Measurements from ENCODE around the gene TRIM46.
A peak's percentile ranks its signal among the peaks of the same experiment; 100 is the strongest.

Gene TRIM46, protein sequence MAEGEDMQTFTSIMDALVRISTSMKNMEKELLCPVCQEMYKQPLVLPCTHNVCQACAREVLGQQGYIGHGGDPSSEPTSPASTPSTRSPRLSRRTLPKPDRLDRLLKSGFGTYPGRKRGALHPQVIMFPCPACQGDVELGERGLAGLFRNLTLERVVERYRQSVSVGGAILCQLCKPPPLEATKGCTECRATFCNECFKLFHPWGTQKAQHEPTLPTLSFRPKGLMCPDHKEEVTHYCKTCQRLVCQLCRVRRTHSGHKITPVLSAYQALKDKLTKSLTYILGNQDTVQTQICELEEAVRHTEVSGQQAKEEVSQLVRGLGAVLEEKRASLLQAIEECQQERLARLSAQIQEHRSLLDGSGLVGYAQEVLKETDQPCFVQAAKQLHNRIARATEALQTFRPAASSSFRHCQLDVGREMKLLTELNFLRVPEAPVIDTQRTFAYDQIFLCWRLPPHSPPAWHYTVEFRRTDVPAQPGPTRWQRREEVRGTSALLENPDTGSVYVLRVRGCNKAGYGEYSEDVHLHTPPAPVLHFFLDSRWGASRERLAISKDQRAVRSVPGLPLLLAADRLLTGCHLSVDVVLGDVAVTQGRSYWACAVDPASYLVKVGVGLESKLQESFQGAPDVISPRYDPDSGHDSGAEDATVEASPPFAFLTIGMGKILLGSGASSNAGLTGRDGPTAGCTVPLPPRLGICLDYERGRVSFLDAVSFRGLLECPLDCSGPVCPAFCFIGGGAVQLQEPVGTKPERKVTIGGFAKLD

DNA sequence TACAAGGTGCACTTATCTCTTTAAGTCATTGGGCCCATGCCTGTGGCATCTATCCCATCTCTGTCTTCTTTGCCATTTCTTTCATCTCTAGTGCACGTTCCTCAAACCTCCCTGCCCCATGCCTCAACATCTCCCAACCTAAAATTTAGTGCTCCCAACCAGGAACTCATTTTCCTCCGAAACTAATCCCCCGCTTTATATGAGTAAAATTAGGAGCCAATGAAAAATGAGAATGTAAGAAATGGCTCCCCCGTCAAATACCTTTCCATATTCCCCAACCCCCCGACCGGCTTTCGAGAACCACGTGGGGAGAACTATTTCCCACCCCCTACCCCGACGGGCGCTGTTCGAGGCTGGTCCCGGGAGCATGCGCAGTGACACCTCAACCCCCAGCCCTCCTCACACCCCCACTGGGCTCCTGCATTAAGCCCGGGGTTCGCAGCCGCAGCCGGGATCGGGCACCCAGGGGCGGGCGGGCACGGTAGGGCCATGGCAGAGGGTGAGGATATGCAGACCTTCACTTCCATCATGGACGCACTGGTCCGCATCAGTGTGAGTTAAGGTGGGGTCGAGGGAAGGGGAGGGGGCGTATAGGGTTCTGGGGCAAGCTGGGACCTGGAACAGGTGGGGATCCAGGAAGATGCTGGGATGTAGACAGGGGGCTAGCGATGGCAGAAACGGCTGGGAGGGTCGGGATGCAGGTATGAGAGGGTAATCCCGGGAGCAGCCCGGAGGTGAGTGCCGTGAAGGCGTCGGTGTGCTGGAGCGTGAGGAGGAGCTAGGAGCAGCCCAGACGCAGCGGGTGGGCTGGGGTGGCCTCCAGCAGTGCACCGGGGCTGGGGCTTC, at the start of gene TRIM46:
TSS of gene TRIM46 (plus strand) at position 372 of the 846 bp plus-strand sequence. CDS start at position 490, 118 bp downstream.
- H3K4me1 ChIP-seq (ENCODE audit: control insufficient read depth in 1 of 2, insufficient read depth in 1 of 2, low read depth in 1 of 2, low read length in 1 of 2): peaks cover 32 to 37% of the 10 kb centered on the region in 2 experiments

DNA sequence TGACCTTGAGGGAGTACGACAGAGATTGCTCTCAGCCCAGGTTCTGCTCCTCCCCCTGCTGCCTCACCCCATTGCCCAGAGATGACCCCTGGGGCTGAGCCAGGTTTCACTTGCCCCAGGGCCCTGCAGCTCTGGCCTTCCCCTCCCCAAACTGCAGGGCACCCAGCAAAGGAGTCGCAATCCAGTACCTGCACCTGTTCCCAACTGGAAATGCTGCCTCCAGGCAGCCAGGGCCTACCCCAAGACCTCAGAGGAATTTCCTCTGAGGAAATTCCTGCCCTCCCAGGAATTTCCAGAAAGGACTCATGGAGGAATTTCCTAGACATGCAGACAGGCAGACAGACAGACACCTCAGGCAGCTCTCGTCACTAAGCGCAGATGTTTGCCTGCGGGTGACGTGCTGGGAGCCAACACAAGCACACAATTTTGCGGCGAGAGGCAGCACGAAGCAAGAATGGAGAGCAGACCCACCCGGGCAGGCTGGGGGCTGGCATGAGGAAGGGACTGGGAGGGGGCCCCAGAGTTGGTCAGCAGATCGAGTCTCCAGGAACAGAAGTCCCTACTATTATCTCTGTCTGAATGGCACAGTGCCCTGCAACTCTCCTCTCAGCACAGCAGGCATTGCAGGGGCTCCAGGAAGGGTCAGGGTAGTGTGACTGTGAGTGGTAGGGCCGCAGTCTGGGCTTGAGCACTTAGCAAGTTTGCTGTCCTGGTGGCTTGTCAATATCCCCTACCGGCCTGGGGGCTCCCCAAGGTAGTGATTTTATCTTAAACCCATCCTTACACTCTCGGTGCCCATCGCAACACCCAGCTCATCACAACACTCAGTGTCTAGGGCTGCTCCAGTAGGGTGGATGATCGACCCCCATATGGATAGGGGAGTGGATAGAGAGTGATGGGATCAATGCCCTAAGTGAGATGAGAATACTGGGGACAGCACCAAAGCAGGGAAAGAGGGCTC, 48.9 kb upstream of the TRIM46 start:
- Histone ChIP-seq H3K27me3 (peaks cover 71% of the 10 kb centered on the region), H3K36me3 (no peaks in the 10 kb centered on the region), H3K4me3 (ENCODE audit: low read depth in 1 of 2, low read length in 1 of 2) (no peak overlapping the region), H3K27ac (no peak overlapping the region), H3K9me3 (no peaks in the 10 kb centered on the region), H3K4me1 (ENCODE audit: control insufficient read depth in 1 of 2, insufficient read depth in 1 of 2, low read depth in 1 of 2, low read length in 1 of 2) (peaks cover 28 to 31% of the 10 kb centered on the region in 2 experiments)
- TF ChIP-seq, protein P1, sequence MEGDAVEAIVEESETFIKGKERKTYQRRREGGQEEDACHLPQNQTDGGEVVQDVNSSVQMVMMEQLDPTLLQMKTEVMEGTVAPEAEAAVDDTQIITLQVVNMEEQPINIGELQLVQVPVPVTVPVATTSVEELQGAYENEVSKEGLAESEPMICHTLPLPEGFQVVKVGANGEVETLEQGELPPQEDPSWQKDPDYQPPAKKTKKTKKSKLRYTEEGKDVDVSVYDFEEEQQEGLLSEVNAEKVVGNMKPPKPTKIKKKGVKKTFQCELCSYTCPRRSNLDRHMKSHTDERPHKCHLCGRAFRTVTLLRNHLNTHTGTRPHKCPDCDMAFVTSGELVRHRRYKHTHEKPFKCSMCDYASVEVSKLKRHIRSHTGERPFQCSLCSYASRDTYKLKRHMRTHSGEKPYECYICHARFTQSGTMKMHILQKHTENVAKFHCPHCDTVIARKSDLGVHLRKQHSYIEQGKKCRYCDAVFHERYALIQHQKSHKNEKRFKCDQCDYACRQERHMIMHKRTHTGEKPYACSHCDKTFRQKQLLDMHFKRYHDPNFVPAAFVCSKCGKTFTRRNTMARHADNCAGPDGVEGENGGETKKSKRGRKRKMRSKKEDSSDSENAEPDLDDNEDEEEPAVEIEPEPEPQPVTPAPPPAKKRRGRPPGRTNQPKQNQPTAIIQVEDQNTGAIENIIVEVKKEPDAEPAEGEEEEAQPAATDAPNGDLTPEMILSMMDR (IDR thresholded peaks at IDR 0.05): no peak

More for the DNA sequence above, at the start of gene TRIM46:
- no peaks in the 10 kb centered on the region for H3K9me3 ChIP-seq
- TF ChIP-seq, protein P1 (IDR thresholded peaks at IDR 0.05): no peak
- H3K36me3 ChIP-seq: peaks cover 11% of the 10 kb centered on the region
- peak within 1 kb of the TSS; percentile 75 for H3K27ac ChIP-seq
- peaks cover 19% of the 10 kb centered on the region for H3K27me3 ChIP-seq
- H3K4me3 ChIP-seq (ENCODE audit: low read depth in 1 of 2, low read length in 1 of 2): peak within 1 kb of the TSS; percentile 85 to 87

DNA sequence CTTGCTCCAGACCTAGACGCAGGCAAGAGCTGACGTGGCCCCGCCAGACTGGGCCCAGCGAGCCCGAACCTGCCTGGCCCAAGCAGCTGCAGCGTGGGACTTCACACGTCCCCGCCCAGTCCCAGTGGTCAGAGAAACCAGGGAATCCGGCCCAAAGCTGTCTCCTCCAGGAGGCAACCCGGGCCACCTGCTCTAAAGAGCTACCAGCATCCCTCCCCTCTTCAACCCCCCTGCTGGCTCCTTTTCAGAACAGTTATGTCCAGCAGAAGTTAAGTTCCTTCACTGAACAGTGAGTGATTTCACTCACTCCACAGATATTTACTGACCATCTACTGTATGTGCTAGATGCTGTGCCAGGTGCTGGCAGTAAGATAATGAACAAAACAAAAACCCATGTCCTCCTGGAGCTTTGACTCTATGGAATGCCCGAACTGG, 48.1 kb upstream of the TRIM46 start:
- Histone ChIP-seq H3K9me3 (no peaks in the 10 kb centered on the region), H3K4me1 (ENCODE audit: control insufficient read depth in 1 of 2, insufficient read depth in 1 of 2, low read depth in 1 of 2, low read length in 1 of 2) (peaks cover 28 to 31% of the 10 kb centered on the region in 2 experiments), H3K27me3 (peaks cover 71% of the 10 kb centered on the region), H3K36me3 (no peaks in the 10 kb centered on the region), H3K4me3 (ENCODE audit: low read depth in 1 of 2, low read length in 1 of 2) (no peak overlapping the region), H3K27ac (no peak overlapping the region)
- TF ChIP-seq, protein P1 (IDR thresholded peaks at IDR 0.05): no peak

DNA sequence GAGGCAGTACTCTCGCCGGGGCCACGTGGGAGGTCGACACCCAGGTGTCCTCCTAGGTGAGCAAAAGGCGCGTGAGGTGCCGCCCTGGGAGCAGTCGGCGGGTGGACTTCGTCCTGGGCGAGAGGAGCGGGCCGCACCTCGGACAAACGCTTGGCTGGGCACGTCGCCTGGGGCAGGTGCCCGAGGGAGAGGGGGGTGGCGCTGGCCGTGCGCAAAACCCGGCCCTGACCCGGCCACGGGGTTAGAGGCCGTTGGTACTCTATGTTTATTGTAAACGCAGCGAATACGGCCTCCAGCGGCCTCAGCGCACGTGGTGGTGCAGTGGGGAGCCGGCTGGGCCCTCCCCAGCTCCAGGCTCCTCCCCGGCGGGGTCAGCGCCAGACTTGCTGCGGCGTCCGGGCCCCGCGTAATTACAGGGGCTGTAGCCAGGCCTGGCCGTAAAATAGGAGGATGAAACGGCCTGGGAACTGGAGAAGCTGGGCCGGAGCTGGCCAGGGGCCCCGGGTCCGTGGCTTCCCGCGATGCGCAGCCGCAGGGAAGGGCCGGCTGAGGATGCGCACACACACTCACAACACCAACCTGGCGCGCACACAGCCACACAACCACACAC, 47.6 kb upstream of the TRIM46 start:
- H3K4me3 ChIP-seq (ENCODE audit: low read depth in 1 of 2, low read length in 1 of 2): no peak overlapping the region
- peaks cover 74% of the 10 kb centered on the region for H3K27me3 ChIP-seq
- peaks cover 28 to 31% of the 10 kb centered on the region in 2 experiments for H3K4me1 ChIP-seq (ENCODE audit: control insufficient read depth in 1 of 2, insufficient read depth in 1 of 2, low read depth in 1 of 2, low read length in 1 of 2)
- H3K36me3 ChIP-seq: no peaks in the 10 kb centered on the region
- no peaks in the 10 kb centered on the region for H3K9me3 ChIP-seq
- TF ChIP-seq, protein P1 (IDR thresholded peaks at IDR 0.05): no peak
- H3K27ac ChIP-seq: no peak overlapping the region

All from neutrophil (primary cell).